ENCODE measurements around the gene AGBL1.

DNA sequence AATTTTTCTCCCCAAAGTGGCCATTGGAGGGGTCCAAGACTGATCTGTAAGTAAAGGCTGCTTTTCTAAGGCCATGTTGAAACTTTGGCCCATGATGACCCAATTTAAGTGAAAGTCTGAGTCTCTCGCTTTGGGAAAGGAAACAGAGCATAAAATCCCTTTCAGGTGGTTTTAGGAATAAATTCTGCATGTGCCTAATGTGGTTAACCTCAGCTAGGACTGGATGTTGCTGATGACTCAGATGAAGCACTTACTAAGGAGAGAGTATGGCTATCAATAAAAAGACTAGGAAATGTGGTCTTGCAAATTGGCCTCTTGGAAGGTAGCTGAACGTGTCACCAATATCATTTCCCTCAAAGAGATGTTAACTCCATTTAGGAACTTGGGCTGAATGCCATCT lies 458.5 kb downstream of the AGBL1 start:
- no peak for TF ChIP-seq EP300 (IDR thresholded peaks at IDR 0.05; ENCODE audit: low read depth)
- TF ChIP-seq, protein P1, sequence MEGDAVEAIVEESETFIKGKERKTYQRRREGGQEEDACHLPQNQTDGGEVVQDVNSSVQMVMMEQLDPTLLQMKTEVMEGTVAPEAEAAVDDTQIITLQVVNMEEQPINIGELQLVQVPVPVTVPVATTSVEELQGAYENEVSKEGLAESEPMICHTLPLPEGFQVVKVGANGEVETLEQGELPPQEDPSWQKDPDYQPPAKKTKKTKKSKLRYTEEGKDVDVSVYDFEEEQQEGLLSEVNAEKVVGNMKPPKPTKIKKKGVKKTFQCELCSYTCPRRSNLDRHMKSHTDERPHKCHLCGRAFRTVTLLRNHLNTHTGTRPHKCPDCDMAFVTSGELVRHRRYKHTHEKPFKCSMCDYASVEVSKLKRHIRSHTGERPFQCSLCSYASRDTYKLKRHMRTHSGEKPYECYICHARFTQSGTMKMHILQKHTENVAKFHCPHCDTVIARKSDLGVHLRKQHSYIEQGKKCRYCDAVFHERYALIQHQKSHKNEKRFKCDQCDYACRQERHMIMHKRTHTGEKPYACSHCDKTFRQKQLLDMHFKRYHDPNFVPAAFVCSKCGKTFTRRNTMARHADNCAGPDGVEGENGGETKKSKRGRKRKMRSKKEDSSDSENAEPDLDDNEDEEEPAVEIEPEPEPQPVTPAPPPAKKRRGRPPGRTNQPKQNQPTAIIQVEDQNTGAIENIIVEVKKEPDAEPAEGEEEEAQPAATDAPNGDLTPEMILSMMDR (IDR thresholded peaks at IDR 0.05) = no peak

Measured in transverse colon (tissue), 3 donors.